ENCODE data around the gene PLA2G2F. TPM values are rescaled to one million over a fixed set of nuclear protein-coding genes. Genes with fewer than 3 reads are reported as not detected.

The PLA2G2F gene
- total RNA-seq, 1 experiment from 2014 or later: 0.20 TPM

- ChIA-PET CTCF (interaction anchor here (1.0 to 1.5 kb wide), 4 partner anchors 50 to 235 kb away, joined by 3 to 8 read pairs (median 4); no protein-coding TSS in a partner anchor), POLR2A (ENCODE audit: unreplicated experiment) (interaction anchor here (0.7 kb wide), 1 partner anchor 203 kb away, joined by 5 read pairs; no protein-coding TSS in a partner anchor)
- Histone ChIP-seq H3K4me1 (replicated peaks; ENCODE audit: insufficient read depth) (peaks cover 24% of the 10 kb centered on the region), H3K4me3 (no peak overlapping the region; the same call in 1 of the 2 replicates), H3K27me3 (ENCODE audit: insufficient read depth, low read depth) (no peaks in the 10 kb centered on the region), H3K27ac (peak overlapping the region; percentile 91), H3K79me2 (ENCODE audit: low read depth) (peaks cover 36% of the 10 kb centered on the region), H3K9me2 (ENCODE audit: insufficient read depth) (no peaks in the 10 kb centered on the region), H3K4me2 (peak overlapping the region; percentile 92), H3F3A (ENCODE audit: insufficient read depth, low read depth) (peaks cover 10% of the 10 kb centered on the region), H2AFZ (no peak overlapping the region), H3K36me3 (ENCODE audit: low read depth) (peaks cover 5% of the 10 kb centered on the region), H3K9me3 (ENCODE audit: insufficient read depth, low read depth) (no peaks in the 10 kb centered on the region), H4K20me1 (ENCODE audit: insufficient read depth) (no peaks in the 10 kb centered on the region)
- TF ChIP-seq EZH2 (IDR thresholded peaks at IDR 0.05; ENCODE audit: low read depth) (no peak), CTCF (conservative IDR thresholded peaks at IDR 0.05) (peak; percentile 36; the same call in 1 of the 2 replicates)
- intact Hi-C loops (cut with micrococcal nuclease; ENCODE audit: unreplicated experiment): loop anchor here (1.0 to 10.0 kb wide), 8 partner anchors 34 to 490 kb away; partner anchors contain the start of genes HTR6, PLA2G2C and UBXN10
- DNase-seq: no peak
- no TSS peak for BruUV-seq (replicated peaks)
Measured at GRCh38 chr1:20152599-20152930, 13.4 kb downstream of the PLA2G2F start.

DNA sequence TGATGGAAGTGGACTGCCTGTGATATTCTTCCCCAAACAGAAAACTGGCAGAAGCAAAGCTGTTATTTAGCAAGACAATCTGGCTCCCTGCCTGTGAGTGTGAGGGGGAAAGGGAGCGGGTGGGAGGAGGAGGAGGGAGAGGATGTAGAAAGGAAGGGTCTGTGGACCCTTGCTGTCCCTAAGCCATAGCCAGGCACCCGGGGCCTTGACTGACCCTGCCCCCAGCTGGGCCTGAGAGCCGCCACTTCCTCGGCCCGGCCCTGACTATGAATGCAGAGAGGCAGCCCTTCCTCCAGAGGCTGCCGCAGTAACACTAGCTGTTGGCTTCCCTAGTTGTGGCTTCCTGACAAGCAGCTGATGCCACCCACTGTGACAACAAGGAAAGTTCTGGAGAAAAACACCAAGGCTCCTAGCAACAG is 13.9 kb downstream of the PLA2G2F start:
- no peaks in the 10 kb centered on the region for H3K9me2 ChIP-seq (ENCODE audit: insufficient read depth)
- peak; percentile 53 to 77 for DNase-seq
- ChIA-PET POLR2A (ENCODE audit: unreplicated experiment) (interaction anchor here (0.6 to 0.7 kb wide), 3 partner anchors 34 to 203 kb away, joined by 5 to 29 read pairs (median 5); no protein-coding TSS in a partner anchor), CTCF (interaction anchor here (0.6 to 1.5 kb wide), 7 partner anchors 11 to 508 kb away, joined by 3 to 19 read pairs (median 5); no protein-coding TSS in a partner anchor)
- no peaks in the 10 kb centered on the region for H4K20me1 ChIP-seq (ENCODE audit: insufficient read depth)
- H3K27me3 ChIP-seq (ENCODE audit: insufficient read depth, low read depth): no peaks in the 10 kb centered on the region
- H3K9me3 ChIP-seq (ENCODE audit: insufficient read depth, low read depth): no peaks in the 10 kb centered on the region
- peaks cover 12% of the 10 kb centered on the region for H3F3A ChIP-seq (ENCODE audit: insufficient read depth, low read depth)
- peaks cover 10% of the 10 kb centered on the region for H3K36me3 ChIP-seq (ENCODE audit: low read depth)
- intact Hi-C loops (cut with micrococcal nuclease; ENCODE audit: unreplicated experiment): loop anchor here (1.0 to 10.0 kb wide), 8 partner anchors 34 to 491 kb away; partner anchors contain the start of genes HTR6, PLA2G2C and UBXN10
- no TSS peak for BruUV-seq (replicated peaks)
- peaks cover 28% of the 10 kb centered on the region for H3K4me1 ChIP-seq (replicated peaks; ENCODE audit: insufficient read depth)
- TF ChIP-seq EZH2 (IDR thresholded peaks at IDR 0.05; ENCODE audit: low read depth): no peak
- TF ChIP-seq CTCF (conservative IDR thresholded peaks at IDR 0.05): no peak
- H3K79me2 ChIP-seq (ENCODE audit: low read depth): peaks cover 40% of the 10 kb centered on the region
- H3K4me3 ChIP-seq: peak overlapping the region; percentile 93; the same call in 1 of the 2 replicates
- H3K27ac ChIP-seq: peak overlapping the region; percentile 91
- peak overlapping the region; percentile 92 for H3K4me2 ChIP-seq
- H2AFZ ChIP-seq: no peak overlapping the region

DNA sequence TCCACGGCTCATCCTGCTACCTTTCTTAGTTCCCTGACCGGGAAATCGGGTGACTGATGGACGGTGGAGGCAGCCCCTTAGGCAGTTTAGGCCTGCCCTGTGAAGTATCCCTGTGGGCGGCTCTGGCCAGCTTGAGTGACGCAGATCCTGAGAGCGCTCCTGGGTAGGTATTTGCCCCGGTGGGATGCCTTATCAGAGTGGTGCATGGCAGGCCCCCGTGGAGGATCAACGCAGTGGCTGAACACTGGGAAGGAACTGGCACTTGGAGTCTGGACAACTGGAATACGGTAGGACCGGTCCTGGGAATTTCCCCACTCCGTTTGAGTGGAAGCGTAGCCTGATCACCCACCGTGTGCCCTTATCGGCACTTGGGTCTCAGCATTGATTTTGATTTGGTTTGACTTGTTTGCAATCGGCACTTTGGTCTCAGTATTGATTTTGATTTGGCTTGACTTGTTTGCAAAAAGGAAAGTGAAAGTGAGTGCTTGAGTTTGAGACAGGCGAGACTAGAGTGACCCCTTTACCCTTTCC is 15.2 kb downstream of the PLA2G2F start:
- H3K4me3 ChIP-seq: peak overlapping the region; percentile 93
- TF ChIP-seq CTCF (conservative IDR thresholded peaks at IDR 0.05) (no peak), EZH2 (IDR thresholded peaks at IDR 0.05; ENCODE audit: low read depth) (no peak)
- ChIA-PET CTCF (interaction anchor here (0.6 to 1.5 kb wide), 2 partner anchors 8 to 340 kb away, joined by 3 to 5 read pairs; no protein-coding TSS in a partner anchor), POLR2A (ENCODE audit: unreplicated experiment) (interaction anchor here (0.6 kb wide), 1 partner anchor 694 kb away, joined by 4 read pairs; no protein-coding TSS in a partner anchor)
- intact Hi-C loops (cut with micrococcal nuclease; ENCODE audit: unreplicated experiment): loop anchor here (1.0 to 10.0 kb wide), 4 partner anchors 57 to 492 kb away; partner anchors contain the start of gene HTR6
- peaks cover 54% of the 10 kb centered on the region for H3K79me2 ChIP-seq (ENCODE audit: low read depth)
- TSS peak; percentile 74 for BruUV-seq (replicated peaks)
- DNase-seq: peak; percentile 43 to 59
- peaks cover 40% of the 10 kb centered on the region for H3K4me1 ChIP-seq (replicated peaks; ENCODE audit: insufficient read depth)
- no peaks in the 10 kb centered on the region for H3K9me3 ChIP-seq (ENCODE audit: insufficient read depth, low read depth)
- peak overlapping the region; percentile 91 for H3K27ac ChIP-seq
- peaks cover 12% of the 10 kb centered on the region for H3F3A ChIP-seq (ENCODE audit: insufficient read depth, low read depth)
- H3K36me3 ChIP-seq (ENCODE audit: low read depth): peaks cover 22% of the 10 kb centered on the region
- no peaks in the 10 kb centered on the region for H3K27me3 ChIP-seq (ENCODE audit: insufficient read depth, low read depth)
- peak overlapping the region; percentile 86 for H2AFZ ChIP-seq
- H4K20me1 ChIP-seq (ENCODE audit: insufficient read depth): no peaks in the 10 kb centered on the region
- peak overlapping the region; percentile 92 for H3K4me2 ChIP-seq
- H3K9me2 ChIP-seq (ENCODE audit: insufficient read depth): no peaks in the 10 kb centered on the region

Data from PC-9 (cell line).